Measurements from ENCODE around the gene IL12B.

Gene IL12B

GRCh38 chr5:159342840-159343239, 12.6 kb upstream of the IL12B start:
- no peak overlapping the region for H3K27ac ChIP-seq
- DNase-seq = no peak
- H3K9me3 ChIP-seq (ENCODE audit: severe bottlenecking) = peaks cover 5% of the 10 kb centered on the region
- no peak overlapping the region for H3K4me3 ChIP-seq (ENCODE audit: low read depth, low read length)
- no peak for TF ChIP-seq CTCF (IDR thresholded peaks at IDR 0.05; ENCODE audit: low read depth, low read length)
- H3K36me3 ChIP-seq = no peaks in the 10 kb centered on the region
- no peaks in the 10 kb centered on the region for H3K27me3 ChIP-seq (ENCODE audit: insufficient read depth, low read depth, severe bottlenecking)

GRCh38 chr5:159341906-159342310, 11.6 kb upstream of the IL12B start:
- no peak for DNase-seq
- no peak overlapping the region for H3K27ac ChIP-seq

GRCh38 chr5:159341145-159341544, 10.9 kb upstream of the IL12B start:
- TF ChIP-seq CTCF (IDR thresholded peaks at IDR 0.05; ENCODE audit: low read depth, low read length) = no peak

More at GRCh38 chr5:159341906-159342310, 11.6 kb upstream of the IL12B start:
- H3K27me3 ChIP-seq (ENCODE audit: insufficient read depth, low read depth, severe bottlenecking) = no peaks in the 10 kb centered on the region
- no peak for TF ChIP-seq CTCF (IDR thresholded peaks at IDR 0.05; ENCODE audit: low read depth, low read length)
- H3K4me3 ChIP-seq (ENCODE audit: low read depth, low read length) = no peak overlapping the region
- peaks cover 5% of the 10 kb centered on the region for H3K9me3 ChIP-seq (ENCODE audit: severe bottlenecking)
- no peaks in the 10 kb centered on the region for H3K36me3 ChIP-seq

GRCh38 chr5:159340511-159340910, 10.2 kb upstream of the IL12B start:
- no peaks in the 10 kb centered on the region for H3K36me3 ChIP-seq
- H3K27ac ChIP-seq = no peak overlapping the region
- no peaks in the 10 kb centered on the region for H3K27me3 ChIP-seq (ENCODE audit: insufficient read depth, low read depth, severe bottlenecking)
- no peak for DNase-seq
- H3K4me3 ChIP-seq (ENCODE audit: low read depth, low read length) = no peak overlapping the region
- no peak for TF ChIP-seq CTCF (IDR thresholded peaks at IDR 0.05; ENCODE audit: low read depth, low read length)
- H3K9me3 ChIP-seq (ENCODE audit: severe bottlenecking) = peaks cover 5% of the 10 kb centered on the region

More at GRCh38 chr5:159341145-159341544, 10.9 kb upstream of the IL12B start:
- Histone ChIP-seq H3K4me3 (ENCODE audit: low read depth, low read length) (no peak overlapping the region), H3K27me3 (ENCODE audit: insufficient read depth, low read depth, severe bottlenecking) (no peaks in the 10 kb centered on the region), H3K9me3 (ENCODE audit: severe bottlenecking) (peaks cover 5% of the 10 kb centered on the region), H3K27ac (no peak overlapping the region), H3K36me3 (no peaks in the 10 kb centered on the region)
- DNase-seq = no peak

GRCh38 chr5:159339460-159339859, 9.2 kb upstream of the IL12B start:
- no peak for TF ChIP-seq CTCF (IDR thresholded peaks at IDR 0.05; ENCODE audit: low read depth, low read length)
- no peak overlapping the region for H3K4me3 ChIP-seq (ENCODE audit: low read depth, low read length)

GRCh38 chr5:159338118-159338517, 7.8 kb upstream of the IL12B start:
- TF ChIP-seq CTCF (IDR thresholded peaks at IDR 0.05; ENCODE audit: low read depth, low read length) = no peak
- H3K9me3 ChIP-seq (ENCODE audit: severe bottlenecking) = no peaks in the 10 kb centered on the region
- H3K4me3 ChIP-seq (ENCODE audit: low read depth, low read length) = no peak overlapping the region
- DNase-seq = no peak
- H3K36me3 ChIP-seq = no peaks in the 10 kb centered on the region
- H3K27me3 ChIP-seq (ENCODE audit: insufficient read depth, low read depth, severe bottlenecking) = no peaks in the 10 kb centered on the region
- no peak overlapping the region for H3K27ac ChIP-seq

More at GRCh38 chr5:159339460-159339859, 9.2 kb upstream of the IL12B start:
- no peak for DNase-seq
- H3K9me3 ChIP-seq (ENCODE audit: severe bottlenecking) = peaks cover 2% of the 10 kb centered on the region
- H3K27me3 ChIP-seq (ENCODE audit: insufficient read depth, low read depth, severe bottlenecking) = no peaks in the 10 kb centered on the region
- no peaks in the 10 kb centered on the region for H3K36me3 ChIP-seq
- no peak overlapping the region for H3K27ac ChIP-seq
